Upper lobe of left lung (tissue), 4 donors: ENCODE results near the gene OR6A2.

Experiments
- POLR2A ChIP-seq, 4 donors: fragments of 450-650 bp; IDR thresholded peaks; one replicate each; pipeline ENCODE4 v1.5.1; 2016 to 2017; ENCODE audit warnings: antibody characterized with exemption in 4 of 4, mild to moderate bottlenecking in 2 of 4
- POLR2AphosphoS5 ChIP-seq, 2 donors: sonication (generic); formaldehyde crosslinking; IDR thresholded peaks; one replicate each; pipeline ENCODE4 v1.5.1; 2017; ENCODE audit warnings: antibody characterized with exemption in 2 of 2
- TF ChIP-seq, protein P1 (sequence below), 6 experiments: fragments of 450-650 bp in 4 of 6; fragments of 200-600 bp in 2 of 6; sonication (generic) in 2 of 6; IDR thresholded peaks; one replicate each; pipeline ENCODE4 v1.5.1; 2016 to 2019; ENCODE audit warnings: antibody characterized with exemption in 6 of 6

DNA sequence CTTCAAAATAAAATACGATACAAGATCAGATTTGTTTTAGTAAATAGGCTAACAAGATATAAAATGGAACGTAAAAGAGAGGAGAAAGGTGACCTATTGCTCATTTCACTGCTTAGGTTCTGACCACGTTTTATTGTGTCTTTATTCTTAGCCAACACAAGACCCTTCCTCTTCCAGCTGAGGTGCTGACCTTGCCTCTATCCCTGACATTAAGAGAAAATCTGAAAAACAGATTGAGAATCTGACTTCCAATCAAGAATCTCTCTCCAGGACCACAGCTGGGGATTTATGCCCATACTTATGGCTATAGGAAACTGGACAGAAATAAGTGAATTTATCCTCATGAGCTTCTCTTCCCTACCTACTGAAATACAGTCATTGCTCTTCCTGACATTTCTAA is 45.9 kb upstream of the OR6A2 start, which contains the start of gene OR10A5:
- TF ChIP-seq, protein P1, sequence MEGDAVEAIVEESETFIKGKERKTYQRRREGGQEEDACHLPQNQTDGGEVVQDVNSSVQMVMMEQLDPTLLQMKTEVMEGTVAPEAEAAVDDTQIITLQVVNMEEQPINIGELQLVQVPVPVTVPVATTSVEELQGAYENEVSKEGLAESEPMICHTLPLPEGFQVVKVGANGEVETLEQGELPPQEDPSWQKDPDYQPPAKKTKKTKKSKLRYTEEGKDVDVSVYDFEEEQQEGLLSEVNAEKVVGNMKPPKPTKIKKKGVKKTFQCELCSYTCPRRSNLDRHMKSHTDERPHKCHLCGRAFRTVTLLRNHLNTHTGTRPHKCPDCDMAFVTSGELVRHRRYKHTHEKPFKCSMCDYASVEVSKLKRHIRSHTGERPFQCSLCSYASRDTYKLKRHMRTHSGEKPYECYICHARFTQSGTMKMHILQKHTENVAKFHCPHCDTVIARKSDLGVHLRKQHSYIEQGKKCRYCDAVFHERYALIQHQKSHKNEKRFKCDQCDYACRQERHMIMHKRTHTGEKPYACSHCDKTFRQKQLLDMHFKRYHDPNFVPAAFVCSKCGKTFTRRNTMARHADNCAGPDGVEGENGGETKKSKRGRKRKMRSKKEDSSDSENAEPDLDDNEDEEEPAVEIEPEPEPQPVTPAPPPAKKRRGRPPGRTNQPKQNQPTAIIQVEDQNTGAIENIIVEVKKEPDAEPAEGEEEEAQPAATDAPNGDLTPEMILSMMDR (IDR thresholded peaks at IDR 0.05) = no peak
- TF ChIP-seq POLR2A (IDR thresholded peaks at IDR 0.05) (no peak), POLR2AphosphoS5 (IDR thresholded peaks at IDR 0.05) (no peak)
